Measurements from ENCODE around the gene FGF2.

DNA sequence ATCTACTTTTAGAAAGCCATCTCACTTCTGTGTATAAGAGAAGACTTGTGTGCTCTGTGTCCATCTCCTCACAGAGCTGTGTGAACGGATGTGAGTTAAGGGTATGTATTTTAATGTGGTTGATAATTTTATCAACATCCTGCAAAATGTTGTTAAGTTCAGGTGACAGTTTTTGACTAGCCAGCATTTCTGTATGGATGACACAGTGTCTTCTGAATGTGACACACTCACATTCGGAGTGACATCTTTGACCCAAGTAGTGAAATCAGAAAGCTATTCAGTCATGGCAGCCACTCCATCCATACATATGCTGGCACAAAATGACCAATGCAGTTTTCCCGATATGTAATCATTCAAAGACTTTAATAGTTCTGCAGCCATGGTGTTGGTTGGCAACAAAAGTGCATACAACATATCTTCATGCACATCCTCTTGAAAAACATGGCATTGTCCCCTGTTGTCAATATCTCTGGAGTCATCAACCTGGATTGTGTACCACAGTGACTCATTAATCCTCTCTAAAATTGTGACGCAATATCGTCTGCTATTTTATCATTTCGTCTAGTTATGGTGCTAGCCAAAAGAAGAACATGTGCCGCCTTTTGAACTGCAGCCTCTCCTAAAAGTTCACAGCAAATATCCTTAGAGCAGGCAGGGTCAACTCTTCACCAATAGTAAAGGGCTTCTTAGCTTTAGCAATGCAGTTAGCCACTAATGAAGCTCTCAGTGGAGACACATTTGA, 6.8 kb upstream of the FGF2 start:
- TF ChIP-seq, protein P1, sequence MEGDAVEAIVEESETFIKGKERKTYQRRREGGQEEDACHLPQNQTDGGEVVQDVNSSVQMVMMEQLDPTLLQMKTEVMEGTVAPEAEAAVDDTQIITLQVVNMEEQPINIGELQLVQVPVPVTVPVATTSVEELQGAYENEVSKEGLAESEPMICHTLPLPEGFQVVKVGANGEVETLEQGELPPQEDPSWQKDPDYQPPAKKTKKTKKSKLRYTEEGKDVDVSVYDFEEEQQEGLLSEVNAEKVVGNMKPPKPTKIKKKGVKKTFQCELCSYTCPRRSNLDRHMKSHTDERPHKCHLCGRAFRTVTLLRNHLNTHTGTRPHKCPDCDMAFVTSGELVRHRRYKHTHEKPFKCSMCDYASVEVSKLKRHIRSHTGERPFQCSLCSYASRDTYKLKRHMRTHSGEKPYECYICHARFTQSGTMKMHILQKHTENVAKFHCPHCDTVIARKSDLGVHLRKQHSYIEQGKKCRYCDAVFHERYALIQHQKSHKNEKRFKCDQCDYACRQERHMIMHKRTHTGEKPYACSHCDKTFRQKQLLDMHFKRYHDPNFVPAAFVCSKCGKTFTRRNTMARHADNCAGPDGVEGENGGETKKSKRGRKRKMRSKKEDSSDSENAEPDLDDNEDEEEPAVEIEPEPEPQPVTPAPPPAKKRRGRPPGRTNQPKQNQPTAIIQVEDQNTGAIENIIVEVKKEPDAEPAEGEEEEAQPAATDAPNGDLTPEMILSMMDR (IDR thresholded peaks at IDR 0.05; ENCODE audit: insufficient read depth, low read length, poor library complexity, severe bottlenecking), result no peak
- no peak for TF ChIP-seq EZH2phosphoT487 (conservative IDR thresholded peaks at IDR 0.05; ENCODE audit: low read length)

All from SU-DHL-6 (cell line).